LNCAP (cell line): Measurements from ENCODE around the gene GSG1L.

Experiments
- TF ChIP-seq, protein P1 (sequence below): fragments of 450-650 bp; IDR thresholded peaks from 2 replicates; pipeline ENCODE4 v1.5.1; 2017; ENCODE audit warnings: mild to moderate bottlenecking

GSG1L gene

GRCh38 chr16:28069971-28070794 lies 6.7 kb upstream of the GSG1L start:
- TF ChIP-seq, protein P1, sequence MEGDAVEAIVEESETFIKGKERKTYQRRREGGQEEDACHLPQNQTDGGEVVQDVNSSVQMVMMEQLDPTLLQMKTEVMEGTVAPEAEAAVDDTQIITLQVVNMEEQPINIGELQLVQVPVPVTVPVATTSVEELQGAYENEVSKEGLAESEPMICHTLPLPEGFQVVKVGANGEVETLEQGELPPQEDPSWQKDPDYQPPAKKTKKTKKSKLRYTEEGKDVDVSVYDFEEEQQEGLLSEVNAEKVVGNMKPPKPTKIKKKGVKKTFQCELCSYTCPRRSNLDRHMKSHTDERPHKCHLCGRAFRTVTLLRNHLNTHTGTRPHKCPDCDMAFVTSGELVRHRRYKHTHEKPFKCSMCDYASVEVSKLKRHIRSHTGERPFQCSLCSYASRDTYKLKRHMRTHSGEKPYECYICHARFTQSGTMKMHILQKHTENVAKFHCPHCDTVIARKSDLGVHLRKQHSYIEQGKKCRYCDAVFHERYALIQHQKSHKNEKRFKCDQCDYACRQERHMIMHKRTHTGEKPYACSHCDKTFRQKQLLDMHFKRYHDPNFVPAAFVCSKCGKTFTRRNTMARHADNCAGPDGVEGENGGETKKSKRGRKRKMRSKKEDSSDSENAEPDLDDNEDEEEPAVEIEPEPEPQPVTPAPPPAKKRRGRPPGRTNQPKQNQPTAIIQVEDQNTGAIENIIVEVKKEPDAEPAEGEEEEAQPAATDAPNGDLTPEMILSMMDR = no peak

DNA sequence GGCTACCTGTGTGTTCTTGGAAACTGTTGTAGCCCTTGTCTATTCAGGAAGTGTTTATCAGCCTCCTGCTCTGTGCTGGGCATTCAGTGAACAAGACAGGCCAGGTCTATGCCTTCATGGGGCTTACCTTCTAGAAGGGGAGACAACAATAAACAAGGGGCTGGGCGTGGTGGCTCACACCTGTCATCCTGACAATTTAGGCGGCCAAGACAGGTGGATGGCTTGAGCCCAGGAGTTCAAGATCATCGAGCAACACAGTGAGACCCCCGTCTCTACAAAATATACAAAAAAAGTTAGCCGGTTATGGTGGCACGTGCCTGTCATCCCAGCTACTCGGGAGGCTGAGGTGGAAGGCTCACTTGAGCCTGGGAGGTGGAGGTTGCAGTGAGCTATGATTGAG lies 5.5 kb upstream of the GSG1L start:
- TF ChIP-seq, protein P1 = no peak

DNA sequence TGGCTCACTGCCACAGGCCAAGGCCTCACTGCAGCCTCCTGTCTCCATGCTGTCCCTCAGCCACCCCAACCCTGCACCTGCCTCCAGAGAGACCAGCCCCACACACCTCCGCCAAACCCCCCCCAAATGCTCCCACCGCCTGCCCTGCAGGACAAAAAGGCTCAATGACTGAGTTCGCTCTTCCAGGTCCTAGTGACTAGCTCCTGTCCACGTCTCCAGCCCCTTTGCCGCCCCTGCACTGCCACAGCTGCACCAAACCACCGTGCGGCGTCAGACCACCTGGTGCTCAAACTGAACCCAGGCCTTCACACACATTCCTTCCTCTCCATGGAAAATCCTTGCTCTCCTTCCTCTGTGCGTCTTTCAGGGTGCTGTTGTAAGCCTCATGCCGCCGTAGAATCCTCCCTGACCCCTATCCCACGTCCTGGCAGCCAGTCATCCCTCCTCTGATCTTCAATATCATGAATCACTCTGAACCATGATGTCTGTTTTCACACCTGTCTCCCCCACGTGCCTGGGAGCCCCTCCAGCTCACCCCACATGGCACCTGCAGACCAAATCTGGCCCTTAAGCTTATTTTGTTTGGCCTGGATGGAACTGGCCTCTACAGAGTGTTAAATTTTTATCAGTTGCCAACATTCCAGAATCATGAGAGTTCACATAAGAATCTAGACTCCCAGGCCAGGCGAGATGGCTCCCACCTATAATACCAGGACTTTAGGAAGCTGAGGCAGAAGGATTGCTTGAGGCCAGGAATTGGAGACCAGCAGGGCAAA lies 4.3 kb upstream of the GSG1L start:
- TF ChIP-seq, protein P1 = no peak

- TF ChIP-seq, protein P1 = no peak
Observed at GRCh38 chr16:28064706-28065249, 1.3 kb upstream of the GSG1L start.

- TF ChIP-seq, protein P1 = no peak
Observed at GRCh38 chr16:28064150-28064549, 636 bp upstream of the GSG1L start.

DNA sequence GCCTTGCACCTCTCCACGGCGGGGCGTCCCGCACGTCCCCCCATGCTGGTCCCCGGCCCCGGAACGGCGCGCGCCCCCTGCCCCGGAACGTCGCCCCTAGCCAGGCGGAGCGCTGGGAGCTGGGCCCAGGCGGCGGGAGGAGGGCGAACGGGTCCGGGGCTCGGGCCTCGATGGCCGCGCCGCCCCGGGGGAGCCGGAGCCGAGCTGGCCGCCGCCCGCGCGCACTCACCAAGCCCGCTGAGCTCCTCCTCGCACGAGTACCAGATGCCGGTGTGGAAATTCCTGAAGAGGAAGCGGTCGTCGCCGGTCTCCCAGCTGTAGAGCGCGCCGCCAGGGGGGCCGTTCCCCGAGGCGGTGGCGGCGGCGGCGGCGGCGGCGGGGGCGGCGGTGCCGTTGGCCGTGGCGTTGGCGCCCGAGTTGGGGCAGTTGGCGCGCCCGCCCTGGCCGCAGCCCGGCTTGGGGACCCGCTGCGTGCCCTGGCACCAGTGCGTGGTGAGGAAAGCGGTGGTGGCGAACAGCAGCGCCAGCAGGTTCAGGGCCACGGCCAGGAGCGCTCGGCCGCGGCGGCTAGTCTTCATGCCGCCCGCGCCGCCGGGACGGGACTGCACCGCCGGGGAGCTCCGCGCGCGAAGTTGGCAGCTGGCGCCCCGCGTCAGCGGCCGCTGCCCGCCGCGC lies 530 bp downstream of the GSG1L start:
- TF ChIP-seq, protein P1 = no peak

- TF ChIP-seq, protein P1 = no peak
Observed at GRCh38 chr16:28062261-28062846, 1.2 kb downstream of the GSG1L start.
